Panc1 (cell line): Measurements from ENCODE around the gene ADAMTS2. TPM values are rescaled to one million over a fixed set of nuclear protein-coding genes. Genes with fewer than 3 reads are reported as not detected.

Experiments used
- ATAC-seq: fragments of 200-7000 bp; cut with Tn5 transposase; 2 replicates; pipeline ENCODE4 v1.9.1; 2020; ENCODE audit warnings: mild to moderate bottlenecking, moderate library complexity
- BruUV-seq: library from RNA; stranded (reverse); fragments of 400-500 nt; replicated peaks from 2 replicates; lab custom pipeline; 2021; lab: Mats Ljungman, UMichigan
- CTCF ChIA-PET: fragments of 300-600 bp; sonication (Branson Sonifier 250); formaldehyde crosslinking; loops from one replicate; lab custom pipeline; 2022; ENCODE audit warnings: antibody characterized with exemption; lab: Charles Lee
- POLR2A ChIA-PET: fragments of 300-600 bp; sonication (Branson Sonifier 250); formaldehyde crosslinking; loops from one replicate; lab custom pipeline; 2022; ENCODE audit warnings: antibody characterized with exemption; lab: Charles Lee
- DNase-seq: peaks from one replicate; pipeline ENCODE4 v3.0.0-alpha.2; 2010; ENCODE audit warnings: low read depth, low spot score
- H3K27ac ChIP-seq: 2 replicates; pipeline ENCODE4 v1.5.1; 2011; ENCODE audit warnings: mild to moderate bottlenecking, low read length, inconsistent platforms
- H3K27me3 ChIP-seq: fragments of 200-500 bp; sonication (Bioruptor generic); 2 replicates; pipeline ENCODE4 v1.6.0; 2014; ENCODE audit warnings: low read length, inconsistent platforms; ENCODE audit not compliant: control insufficient read depth, insufficient read depth
- H3K36me3 ChIP-seq: fragments of 200-500 bp; sonication (Bioruptor generic); 2 replicates; pipeline ENCODE4 v1.5.1; 2014; ENCODE audit warnings: inconsistent platforms, mild to moderate bottlenecking, low read length, moderate library complexity; ENCODE audit not compliant: control insufficient read depth, insufficient read depth
- H3K4me1 ChIP-seq: 2 replicates; pipeline ENCODE4 v1.5.1; 2011; ENCODE audit warnings: inconsistent platforms, mild to moderate bottlenecking, low read length, moderate library complexity; ENCODE audit not compliant: control insufficient read depth, insufficient read depth
- H3K4me3 ChIP-seq, 2 experiments: 2 replicates each; pipeline ENCODE4 v1.5.1; 2011 to 2012; ENCODE audit warnings: low read depth in 2 of 2, low read length in 2 of 2, mild to moderate bottlenecking in 2 of 2, inconsistent platforms in 1 of 2, moderate library complexity in 1 of 2
- H3K9me3 ChIP-seq: fragments of 200-500 bp; sonication (Bioruptor generic); 2 replicates; pipeline ENCODE4 v1.5.1; 2014; ENCODE audit warnings: low read depth, mild to moderate bottlenecking, inconsistent platforms, low read length, moderate library complexity; ENCODE audit not compliant: control insufficient read depth, insufficient read depth
- POLR2AphosphoS5 ChIP-seq: IDR thresholded peaks from 2 replicates; pipeline ENCODE4 v1.6.1; 2012; ENCODE audit warnings: mild to moderate bottlenecking, low read depth, low read length, moderate library complexity
- REST ChIP-seq, 2 experiments: IDR thresholded peaks; 2 replicates each; pipeline ENCODE4 v1.6.1; 2011 to 2012; ENCODE audit warnings: low read depth in 2 of 2, control low read depth in 1 of 2, low read length in 1 of 2, mild to moderate bottlenecking in 1 of 2, moderate library complexity in 1 of 2; ENCODE audit not compliant: insufficient read depth in 1 of 2
- SIN3A ChIP-seq: IDR thresholded peaks from 2 replicates; pipeline ENCODE4 v1.6.1; 2012; ENCODE audit warnings: low read depth, mild to moderate bottlenecking, low read length, moderate library complexity, borderline replicate concordance; ENCODE audit not compliant: insufficient read depth
- TCF7L2 ChIP-seq: IDR thresholded peaks from 2 replicates; pipeline ENCODE4 v1.6.1; 2011; ENCODE audit warnings: mild to moderate bottlenecking, low read depth, low read length, inconsistent platforms
- in situ Hi-C: cut with HindIII; loops from 2 replicates; pipeline ENCODE4 v1.10.0; 2016; ENCODE audit warnings: low sequenced_read_pairs, low pct_unique_long_range_greater_than_20kb
- intact Hi-C: fragments of 100-400 bp; cut with micrococcal nuclease; formaldehyde crosslinking; loops from one replicate; pipeline ENCODE4 v1.10.0; 2022; ENCODE audit not compliant: unreplicated experiment
- total RNA-seq: library from RNA; stranded (reverse); gene quantifications from one replicate; pipeline ENCODE4 v1.2.1, GENCODE V29; 2021; ENCODE audit not compliant: unreplicated experiment
- TF ChIP-seq, protein P1 (sequence below): fragments of 450-650 bp; IDR thresholded peaks from 2 replicates; pipeline ENCODE4 v1.5.1; 2017; ENCODE audit warnings: mild to moderate bottlenecking

Gene ADAMTS2
- total RNA-seq, 1 experiment from 2014 or later = 0.13 TPM

DNA sequence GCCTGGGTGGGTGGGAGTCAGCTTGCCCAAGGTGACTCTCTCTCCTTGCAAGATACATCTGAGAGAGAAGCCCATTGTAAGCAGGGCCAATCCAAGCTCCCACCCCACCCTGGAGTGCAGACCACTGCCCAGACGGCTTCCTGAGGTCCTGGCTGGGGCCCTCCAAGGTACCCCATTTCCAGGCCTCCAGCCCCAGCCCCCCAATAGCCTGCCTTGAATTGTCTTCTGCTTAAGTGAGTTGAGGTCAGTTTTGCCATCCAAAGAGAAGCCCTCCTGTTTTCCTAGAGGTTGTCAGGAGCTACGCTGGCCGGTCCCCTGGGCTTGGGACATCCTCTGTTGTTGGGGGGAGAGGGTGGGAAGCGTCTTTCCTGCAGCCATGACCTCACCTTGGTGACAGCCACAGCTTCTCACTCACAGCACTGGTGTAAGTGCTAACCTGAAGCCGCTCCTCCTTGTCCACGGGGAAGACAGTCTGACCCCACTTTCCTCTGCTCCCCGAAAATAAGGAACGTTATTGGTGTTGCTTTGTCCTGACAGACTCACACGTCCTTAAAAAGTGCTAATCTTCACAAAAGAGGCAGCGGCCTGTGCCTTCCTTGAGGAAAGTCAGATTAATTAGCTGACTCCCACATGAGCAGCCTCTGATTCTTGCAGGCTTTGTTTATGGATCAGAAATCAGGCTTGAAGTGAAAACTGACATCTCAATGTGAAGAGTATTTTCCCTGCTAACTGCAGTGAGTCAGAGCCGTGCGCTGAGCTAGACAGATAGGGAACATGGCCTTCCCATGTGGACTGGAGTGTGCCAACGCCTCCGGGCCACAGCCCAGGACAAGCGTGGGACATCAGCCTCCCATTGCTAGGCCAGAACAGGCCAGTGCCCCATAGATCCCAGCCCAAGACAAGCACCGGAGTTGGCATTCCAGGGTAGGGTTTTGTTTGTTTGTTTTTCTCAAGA is 52.3 kb downstream of the ADAMTS2 start:
- BruUV-seq = no TSS peak
- in situ Hi-C loops = no loop called here
- no peaks in the 10 kb centered on the region for H3K4me1 ChIP-seq

DNA sequence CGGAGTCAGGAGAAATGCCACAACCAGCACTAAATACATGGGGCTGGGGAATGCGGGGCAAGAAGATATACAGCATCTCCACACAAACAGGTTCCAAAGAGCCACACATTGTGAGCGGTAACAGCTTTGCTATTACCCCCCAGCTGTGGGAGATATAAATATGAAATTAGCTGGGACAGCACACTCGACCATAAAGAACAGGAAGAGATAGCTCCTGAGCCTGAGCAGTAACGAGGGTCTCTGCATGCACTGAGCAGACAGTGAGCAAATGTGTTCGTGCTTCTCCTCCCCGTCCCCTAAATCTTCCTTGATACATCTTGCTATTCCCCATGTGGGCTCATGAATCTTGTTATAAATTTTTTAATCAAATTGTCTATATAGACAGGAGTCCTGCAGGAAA is 53.1 kb downstream of the ADAMTS2 start:
- in situ Hi-C loops = no loop called here
- ChIA-PET POLR2A (no interaction called here), CTCF (no interaction called here)
- TF ChIP-seq POLR2AphosphoS5 = no peak
- TF ChIP-seq REST (IDR thresholded peaks at IDR 0.05; ENCODE audit: insufficient read depth in 1 of 2, low read depth in 2 of 2, low read length in 1 of 2) = no peak
- no peak for TF ChIP-seq TCF7L2
- no peak for TF ChIP-seq SIN3A
- TF ChIP-seq, protein P1, sequence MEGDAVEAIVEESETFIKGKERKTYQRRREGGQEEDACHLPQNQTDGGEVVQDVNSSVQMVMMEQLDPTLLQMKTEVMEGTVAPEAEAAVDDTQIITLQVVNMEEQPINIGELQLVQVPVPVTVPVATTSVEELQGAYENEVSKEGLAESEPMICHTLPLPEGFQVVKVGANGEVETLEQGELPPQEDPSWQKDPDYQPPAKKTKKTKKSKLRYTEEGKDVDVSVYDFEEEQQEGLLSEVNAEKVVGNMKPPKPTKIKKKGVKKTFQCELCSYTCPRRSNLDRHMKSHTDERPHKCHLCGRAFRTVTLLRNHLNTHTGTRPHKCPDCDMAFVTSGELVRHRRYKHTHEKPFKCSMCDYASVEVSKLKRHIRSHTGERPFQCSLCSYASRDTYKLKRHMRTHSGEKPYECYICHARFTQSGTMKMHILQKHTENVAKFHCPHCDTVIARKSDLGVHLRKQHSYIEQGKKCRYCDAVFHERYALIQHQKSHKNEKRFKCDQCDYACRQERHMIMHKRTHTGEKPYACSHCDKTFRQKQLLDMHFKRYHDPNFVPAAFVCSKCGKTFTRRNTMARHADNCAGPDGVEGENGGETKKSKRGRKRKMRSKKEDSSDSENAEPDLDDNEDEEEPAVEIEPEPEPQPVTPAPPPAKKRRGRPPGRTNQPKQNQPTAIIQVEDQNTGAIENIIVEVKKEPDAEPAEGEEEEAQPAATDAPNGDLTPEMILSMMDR = no peak
- Histone ChIP-seq H3K4me1 (no peaks in the 10 kb centered on the region), H3K36me3 (no peaks in the 10 kb centered on the region), H3K9me3 (no peaks in the 10 kb centered on the region), H3K4me3 (no peak overlapping the region), H3K27me3 (no peaks in the 10 kb centered on the region), H3K27ac (no peak overlapping the region)
- intact Hi-C loops = no loop called here
- no TSS peak for BruUV-seq
- DNase-seq = no peak
- no peak for ATAC-seq

More for the DNA sequence above, 52.3 kb downstream of the ADAMTS2 start:
- H3K27me3 ChIP-seq = no peaks in the 10 kb centered on the region
- ChIA-PET CTCF (no interaction called here), POLR2A (interaction anchor here (0.6 kb wide), 1 partner anchor 13 kb away, joined by 4 read pairs; no protein-coding TSS in a partner anchor)
- no peaks in the 10 kb centered on the region for H3K36me3 ChIP-seq
- intact Hi-C loops = no loop called here
- no peaks in the 10 kb centered on the region for H3K9me3 ChIP-seq
- no peak overlapping the region for H3K4me3 ChIP-seq
- H3K27ac ChIP-seq = no peak overlapping the region
- TF ChIP-seq SIN3A (no peak), REST (IDR thresholded peaks at IDR 0.05; ENCODE audit: insufficient read depth in 1 of 2, low read depth in 2 of 2, low read length in 1 of 2) (no peak), POLR2AphosphoS5 (no peak), TCF7L2 (no peak)
- TF ChIP-seq, protein P1 = no peak
- ATAC-seq (no peak), DNase-seq (no peak)
